GM19397 (cell line): ENCODE data around the gene TAF6L.
"Not testable (repeated sequence)": the region's sequence is repeated elsewhere in the genome, so short reads cannot be mapped to it uniquely, and the experiment has no call there.

Experiments
- ATAC-seq: cut with Tn5 transposase; IDR thresholded peaks from one replicate; pipeline ENCODE4 v1.9.1; 2021; ENCODE audit warnings: mild to moderate bottlenecking, moderate library complexity; ENCODE audit not compliant: unreplicated experiment

The TAF6L gene

DNA sequence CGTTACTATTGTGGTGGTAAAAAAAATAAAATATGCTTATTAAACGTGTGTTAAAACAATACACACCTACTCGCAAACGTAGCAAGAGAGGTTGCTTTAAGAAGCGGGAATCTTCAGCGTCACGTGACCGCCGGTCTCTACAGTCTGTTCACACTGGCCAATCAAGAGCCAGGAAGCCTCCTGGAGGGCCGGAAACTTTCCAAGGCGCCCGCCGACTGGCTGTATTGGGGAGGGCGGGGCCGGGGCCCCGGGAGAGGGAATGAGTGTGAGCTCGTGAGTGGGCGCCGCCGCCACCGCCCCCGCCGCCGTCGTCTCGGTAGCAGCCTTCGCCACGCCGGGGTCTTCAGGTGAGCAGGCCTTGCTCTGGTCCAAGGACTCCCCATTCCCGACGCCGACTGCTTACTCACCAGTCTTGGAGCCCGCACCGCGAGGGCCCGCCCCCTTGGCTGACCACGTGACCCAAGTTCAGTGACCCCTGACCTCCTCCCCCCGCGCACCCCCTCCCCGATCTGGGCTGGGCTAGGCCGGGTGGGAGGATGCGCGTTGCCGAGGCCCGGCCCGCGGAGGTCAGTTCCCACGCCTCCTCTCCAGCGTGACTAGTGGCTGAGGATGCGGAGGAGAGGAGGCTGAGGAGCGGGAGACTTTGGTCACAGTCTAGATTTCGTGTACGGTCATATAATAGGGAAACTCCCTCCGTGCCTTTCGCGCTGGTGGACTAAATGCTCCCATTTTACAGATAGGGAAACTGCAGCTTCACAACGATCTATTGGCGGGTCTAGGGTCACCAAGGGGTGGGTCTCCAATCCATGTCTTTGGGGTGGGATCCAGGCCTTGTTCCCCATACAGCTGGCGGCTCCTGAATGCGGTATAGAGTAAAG, at the start of gene TAF6L:
Gene TAF6L (plus strand): TSS at position 253 of the 878 bp plus-strand sequence. CDS start 4,388 bp downstream, outside the sequence.
- peak; percentile 88 for ATAC-seq

- no peak for ATAC-seq
Measured at GRCh38 chr11:62721994-62722393, 49.2 kb upstream of the TAF6L start.

- ATAC-seq: no peak
Measured at GRCh38 chr11:62724171-62724570, 47.0 kb upstream of the TAF6L start.

DNA sequence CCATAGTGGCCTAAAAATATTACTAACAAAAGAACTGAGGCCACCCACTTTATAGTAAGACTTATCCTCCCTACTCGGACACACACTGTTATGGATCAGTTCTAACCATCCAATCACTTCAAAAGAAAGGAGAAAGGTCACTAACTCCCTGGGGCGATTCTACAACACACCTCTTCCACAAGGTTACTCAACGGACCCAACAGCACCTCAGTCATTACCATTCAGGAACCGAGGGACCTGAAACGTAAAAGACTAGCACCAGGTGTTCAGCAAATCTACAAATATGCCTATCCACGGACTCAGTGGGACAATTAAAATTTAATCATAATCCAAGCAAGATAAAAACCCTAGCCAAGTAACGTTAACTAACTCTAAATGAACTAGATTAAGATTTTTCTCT, 45.5 kb upstream of the TAF6L start:
- no peak for ATAC-seq

- peak; percentile 1 for ATAC-seq
Measured at GRCh38 chr11:62726156-62726914, 44.9 kb upstream of the TAF6L start.

- ATAC-seq: no peak
Measured at GRCh38 chr11:62726915-62727164, 44.4 kb upstream of the TAF6L start.

GRCh38 chr11:62727165-62727871, 43.9 kb upstream of the TAF6L start, which contains the start of gene HNRNPUL2:
TSS of gene HNRNPUL2 (minus strand) at chr11:62727457. CDS start at chr11:62727156, 301 bp downstream.
- peak; percentile 75 for ATAC-seq

GRCh38 chr11:62727872-62728170, 43.4 kb upstream of the TAF6L start:
- peak; percentile 41 for ATAC-seq

DNA sequence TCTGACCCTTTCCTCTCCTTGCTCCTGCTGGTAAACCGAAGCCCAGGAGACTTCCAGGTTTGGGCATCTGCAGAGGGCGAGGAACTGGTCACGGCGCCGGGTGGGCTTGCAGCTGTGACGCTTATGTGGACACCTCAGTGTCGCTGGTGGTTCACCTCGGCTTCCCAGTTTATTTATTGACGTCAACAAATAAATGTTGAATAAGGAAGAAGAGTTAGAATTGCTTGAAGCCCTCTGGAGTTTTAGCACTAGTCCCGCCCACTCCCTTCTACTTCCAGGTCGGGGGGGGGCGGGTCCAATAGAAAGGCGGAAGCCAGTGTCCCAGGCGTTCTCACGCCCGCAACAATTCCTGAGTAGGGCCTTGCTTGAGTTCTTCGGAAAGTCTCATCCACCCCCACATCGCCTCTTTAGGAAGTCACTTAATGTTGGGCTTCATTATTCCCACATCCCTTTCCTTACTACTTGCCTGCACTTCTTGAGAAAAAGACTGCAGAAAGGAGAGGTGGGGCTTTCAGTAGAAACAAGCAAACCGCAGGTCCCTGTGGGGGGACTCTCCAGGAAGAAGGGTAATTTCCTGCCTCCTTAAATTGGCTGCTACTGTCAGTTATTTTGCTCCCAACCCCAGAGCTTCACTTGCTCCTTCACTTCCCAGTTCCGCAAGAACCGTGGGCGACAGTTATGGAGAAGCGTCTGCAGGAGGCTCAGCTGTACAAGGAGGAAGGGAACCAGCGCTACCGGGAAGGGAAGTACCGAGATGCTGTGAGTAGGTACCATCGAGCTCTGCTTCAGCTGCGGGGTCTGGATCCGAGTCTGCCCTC, 42.8 kb upstream of the TAF6L start, which contains the start of gene TTC9C:
Gene TTC9C (plus strand): TSS at position 316 of the 818 bp plus-strand sequence. CDS start 363 bp downstream, at position 679.
- peak; percentile 11 for ATAC-seq

GRCh38 chr11:62730076-62730475, 41.1 kb upstream of the TAF6L start:
- not testable (repeated sequence) for ATAC-seq

DNA sequence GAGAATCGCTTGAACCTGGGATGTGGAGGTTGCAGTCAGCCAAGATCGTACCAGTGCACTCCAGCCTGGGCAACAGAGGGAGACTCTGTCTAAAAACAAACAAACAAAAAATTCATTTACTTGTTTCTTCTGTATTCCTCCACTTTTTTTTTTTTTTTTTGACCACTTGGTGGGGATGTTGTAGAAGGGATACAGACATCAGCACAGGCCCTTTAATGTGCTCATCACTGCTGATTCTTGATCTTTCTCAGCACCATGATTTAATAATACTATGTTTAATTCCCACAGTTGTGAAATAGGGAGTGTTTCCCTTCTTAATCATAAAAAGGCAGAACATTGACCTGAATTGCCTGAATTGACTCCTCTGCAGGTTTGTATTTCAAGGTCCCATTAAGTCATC, 38.4 kb upstream of the TAF6L start:
- ATAC-seq: no peak

DNA sequence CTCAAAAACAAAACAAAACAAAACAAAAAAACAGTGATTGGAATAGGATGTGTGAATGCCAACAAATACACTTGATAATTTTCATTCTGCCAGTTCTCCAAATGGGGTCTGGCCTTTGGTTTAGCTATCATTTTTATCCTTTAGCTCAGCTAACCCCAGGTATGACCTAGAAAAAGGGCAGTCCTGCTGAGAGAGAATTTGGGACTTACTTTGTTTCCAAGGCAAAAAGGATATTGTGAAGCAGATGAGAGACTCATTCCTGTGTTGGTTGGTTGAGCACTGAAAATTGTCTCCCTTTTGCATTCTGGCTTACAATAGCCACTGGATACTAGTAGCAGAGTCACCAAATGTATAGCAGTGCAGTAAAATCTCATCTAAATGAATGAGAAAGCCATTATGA, 34.0 kb upstream of the TAF6L start:
- no peak for ATAC-seq

DNA sequence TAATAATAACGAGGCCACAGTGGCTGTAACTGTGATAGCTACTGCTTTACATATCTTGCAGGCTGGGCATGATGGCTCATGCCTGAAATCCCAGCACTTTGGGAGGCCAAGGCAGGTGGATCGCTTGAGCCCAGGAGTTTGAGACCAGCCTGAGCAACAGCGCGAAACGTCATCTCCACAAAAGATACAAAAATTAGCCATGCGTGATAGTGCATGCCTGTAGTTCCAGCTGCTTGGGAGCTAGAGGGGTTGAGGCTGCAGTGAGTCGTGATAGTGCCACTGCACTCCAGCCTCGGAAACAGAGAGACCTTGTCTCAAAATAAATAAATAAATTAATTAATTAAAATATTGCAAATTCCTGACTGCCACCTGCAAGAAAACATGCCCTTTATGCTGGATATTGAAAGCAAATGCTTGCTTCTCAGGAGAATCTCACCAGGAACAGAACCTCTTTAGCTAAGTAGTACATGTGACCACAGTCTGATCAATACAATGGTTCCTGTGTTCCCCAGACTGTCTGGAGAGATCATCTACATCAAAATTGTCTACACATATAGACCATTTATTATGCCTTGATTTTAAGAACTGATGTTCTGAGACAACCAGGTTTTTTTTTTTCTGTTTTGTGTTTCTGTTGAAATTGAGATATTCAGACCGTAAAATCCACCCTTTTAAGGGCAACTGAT, 23.6 kb upstream of the TAF6L start:
- no peak for ATAC-seq

- ATAC-seq: not testable (repeated sequence)
Measured at GRCh38 chr11:62749931-62750330, 21.3 kb upstream of the TAF6L start.

DNA sequence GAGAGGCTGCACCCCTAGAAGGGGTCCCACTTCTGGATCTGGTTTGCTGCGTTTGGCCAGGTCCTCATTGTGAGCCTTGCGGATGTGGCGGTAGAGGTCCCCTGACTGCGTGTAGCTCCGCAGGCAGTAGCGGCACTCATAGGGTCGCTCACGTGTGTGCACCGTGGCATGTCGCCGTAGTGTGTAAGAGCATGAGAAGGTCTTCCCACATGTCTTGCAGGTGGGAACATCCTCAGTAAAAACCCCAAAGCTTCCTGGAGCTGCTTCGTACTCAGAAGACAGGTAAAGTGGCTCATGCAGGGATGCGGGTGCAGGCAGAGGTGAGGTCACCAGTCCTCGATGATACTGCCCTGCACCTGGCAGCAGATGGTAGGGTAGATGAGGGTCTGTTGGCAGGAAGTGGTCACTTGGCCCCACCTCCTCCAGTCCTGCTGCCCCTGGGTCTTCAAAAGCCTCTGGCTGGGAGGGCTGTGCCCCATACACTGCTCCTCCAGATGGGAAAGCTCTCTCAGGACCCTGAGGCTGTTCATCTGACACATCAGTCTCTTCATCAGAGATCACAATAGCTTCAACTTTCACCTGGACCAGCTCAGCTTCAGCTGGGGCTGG, 18.9 kb upstream of the TAF6L start:
- no peak for ATAC-seq

GRCh38 chr11:62752994-62753735, 18.0 kb upstream of the TAF6L start:
- no peak for ATAC-seq

GRCh38 chr11:62753736-62754603, 17.2 kb upstream of the TAF6L start, which contains the start of gene ZBTB3:
TSS of gene ZBTB3 (minus strand) at chr11:62754160. CDS start at chr11:62753664, 496 bp downstream.
- peak; percentile 93 for ATAC-seq

- ATAC-seq: no peak
Measured at GRCh38 chr11:62755086-62755615, 16.0 kb upstream of the TAF6L start.
